Measurements from ENCODE around the gene TMEM263. TPM values are rescaled to one million over a fixed set of nuclear protein-coding genes. Genes with fewer than 3 reads are reported as not detected.

Gene TMEM263
- total RNA-seq, 4 donors from 2014 or later, result 20.1 to 34.1 (median 31.3) TPM

DNA sequence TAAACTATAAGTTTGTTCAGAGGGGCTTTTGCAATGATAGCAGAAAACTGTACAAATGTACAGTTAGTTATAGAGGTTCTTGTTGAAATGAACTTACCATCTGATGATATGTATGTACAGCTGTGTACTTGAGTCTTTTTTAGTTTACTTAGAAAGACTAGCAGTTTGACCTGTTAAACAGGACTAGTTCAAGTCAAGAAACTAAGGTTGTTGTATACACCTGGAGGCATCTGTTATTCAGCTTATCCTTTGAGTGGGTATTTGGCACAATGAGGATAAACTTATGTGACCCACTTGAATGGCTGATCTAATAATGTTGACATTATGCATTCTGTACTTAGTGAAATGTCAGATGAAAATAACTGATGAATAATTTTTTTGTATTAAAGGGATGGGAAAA is 17.8 kb downstream of the TMEM263 start:
- H3K4me1 ChIP-seq, result peaks cover 0 to 56% (median 17%) of the 10 kb centered on the region in 4 donors
- TF ChIP-seq POLR2A (IDR thresholded peaks at IDR 0.05), result no peak
- TF ChIP-seq, protein P1, sequence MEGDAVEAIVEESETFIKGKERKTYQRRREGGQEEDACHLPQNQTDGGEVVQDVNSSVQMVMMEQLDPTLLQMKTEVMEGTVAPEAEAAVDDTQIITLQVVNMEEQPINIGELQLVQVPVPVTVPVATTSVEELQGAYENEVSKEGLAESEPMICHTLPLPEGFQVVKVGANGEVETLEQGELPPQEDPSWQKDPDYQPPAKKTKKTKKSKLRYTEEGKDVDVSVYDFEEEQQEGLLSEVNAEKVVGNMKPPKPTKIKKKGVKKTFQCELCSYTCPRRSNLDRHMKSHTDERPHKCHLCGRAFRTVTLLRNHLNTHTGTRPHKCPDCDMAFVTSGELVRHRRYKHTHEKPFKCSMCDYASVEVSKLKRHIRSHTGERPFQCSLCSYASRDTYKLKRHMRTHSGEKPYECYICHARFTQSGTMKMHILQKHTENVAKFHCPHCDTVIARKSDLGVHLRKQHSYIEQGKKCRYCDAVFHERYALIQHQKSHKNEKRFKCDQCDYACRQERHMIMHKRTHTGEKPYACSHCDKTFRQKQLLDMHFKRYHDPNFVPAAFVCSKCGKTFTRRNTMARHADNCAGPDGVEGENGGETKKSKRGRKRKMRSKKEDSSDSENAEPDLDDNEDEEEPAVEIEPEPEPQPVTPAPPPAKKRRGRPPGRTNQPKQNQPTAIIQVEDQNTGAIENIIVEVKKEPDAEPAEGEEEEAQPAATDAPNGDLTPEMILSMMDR (IDR thresholded peaks at IDR 0.05), result no peak
- no peak for TF ChIP-seq EP300 (IDR thresholded peaks at IDR 0.05)
- H3K4me3 ChIP-seq, result no peak overlapping the region

GRCh38 chr12:106974511-106974910 is 18.8 kb downstream of the TMEM263 start:
- DNase-seq (ENCODE audit: low spot score in 2 of 2), result no peak
- WGBS, 2 donors, result 67 to 75% methylated on average over 3 of the region's 3 CpGs
- Histone ChIP-seq H3K9me3 (no peaks in the 10 kb centered on the region), H3K4me1 (peaks cover 0 to 60% (median 18%) of the 10 kb centered on the region in 4 donors), H3K36me3 (peaks cover 0 to 29% (median 2%) of the 10 kb centered on the region in 3 donors), H3K4me3 (no peak overlapping the region), H3K27ac (no peak overlapping the region), H3K27me3 (no peaks in the 10 kb centered on the region)
- TF ChIP-seq POLR2A (IDR thresholded peaks at IDR 0.05) (no peak), EP300 (IDR thresholded peaks at IDR 0.05) (no peak)
- TF ChIP-seq, protein P1 (IDR thresholded peaks at IDR 0.05), result no peak

More for the DNA sequence above, 17.8 kb downstream of the TMEM263 start:
- no peak for DNase-seq (ENCODE audit: low spot score in 2 of 2)
- no peak overlapping the region for H3K27ac ChIP-seq
- no peaks in the 10 kb centered on the region for H3K27me3 ChIP-seq
- H3K36me3 ChIP-seq, result peaks cover 0 to 39% (median 2%) of the 10 kb centered on the region in 3 donors
- H3K9me3 ChIP-seq, result no peaks in the 10 kb centered on the region

GRCh38 chr12:106975098-106975497 is 19.4 kb downstream of the TMEM263 start:
- TF ChIP-seq POLR2A (IDR thresholded peaks at IDR 0.05) (no peak), EP300 (IDR thresholded peaks at IDR 0.05) (no peak)
- TF ChIP-seq, protein P1 (IDR thresholded peaks at IDR 0.05), result no peak
- H3K4me3 ChIP-seq, result no peak overlapping the region
- H3K4me1 ChIP-seq, result peaks cover 0 to 60% (median 18%) of the 10 kb centered on the region in 4 donors
- no peak overlapping the region for H3K27ac ChIP-seq
- no peaks in the 10 kb centered on the region for H3K9me3 ChIP-seq
- H3K27me3 ChIP-seq, result no peaks in the 10 kb centered on the region
- H3K36me3 ChIP-seq, result peaks cover 0 to 31% (median 2%) of the 10 kb centered on the region in 3 donors
- DNase-seq (ENCODE audit: low spot score in 2 of 2), result no peak
- WGBS, 2 donors, result 89 to 94% methylated on average over 8 of the region's 8 CpGs

- peak overlapping the region in 1 of 4 donors; percentile 47 for H3K27ac ChIP-seq
- 88 to 90% methylated on average over 3 of the region's 3 CpGs for WGBS, 2 donors
Measured at GRCh38 chr12:106975993-106976658, 20.4 kb downstream of the TMEM263 start.

GRCh38 chr12:106976668-106977067 is 21.0 kb downstream of the TMEM263 start:
- Histone ChIP-seq H3K4me3 (no peak overlapping the region), H3K27ac (peak overlapping the region in 1 of 4 donors; percentile 47), H3K27me3 (no peaks in the 10 kb centered on the region), H3K36me3 (peaks cover 0 to 18% (median 0%) of the 10 kb centered on the region in 3 donors), H3K9me3 (no peaks in the 10 kb centered on the region), H3K4me1 (peaks cover 0 to 69% (median 18%) of the 10 kb centered on the region in 4 donors)
- TF ChIP-seq EP300 (IDR thresholded peaks at IDR 0.05) (no peak), POLR2A (IDR thresholded peaks at IDR 0.05) (no peak)
- TF ChIP-seq, protein P1 (IDR thresholded peaks at IDR 0.05), result no peak
- DNase-seq (ENCODE audit: low spot score in 2 of 2), result no peak
- 77 to 82% methylated on average over 1 of the region's 1 CpG for WGBS, 2 donors

More at GRCh38 chr12:106975993-106976658, 20.4 kb downstream of the TMEM263 start:
- peaks cover 0 to 22% (median 0%) of the 10 kb centered on the region in 3 donors for H3K36me3 ChIP-seq
- peaks cover 0 to 63% (median 18%) of the 10 kb centered on the region in 4 donors for H3K4me1 ChIP-seq
- no peaks in the 10 kb centered on the region for H3K9me3 ChIP-seq
- TF ChIP-seq, protein P1 (IDR thresholded peaks at IDR 0.05), result no peak
- no peak for TF ChIP-seq POLR2A (IDR thresholded peaks at IDR 0.05)
- H3K27me3 ChIP-seq, result no peaks in the 10 kb centered on the region
- no peak overlapping the region for H3K4me3 ChIP-seq
- DNase-seq (ENCODE audit: low spot score in 2 of 2), result no peak

Measured in tibial nerve (tissue), 4 donors.